ENCODE measurements around the gene PRG3.

The PRG3 gene

DNA sequence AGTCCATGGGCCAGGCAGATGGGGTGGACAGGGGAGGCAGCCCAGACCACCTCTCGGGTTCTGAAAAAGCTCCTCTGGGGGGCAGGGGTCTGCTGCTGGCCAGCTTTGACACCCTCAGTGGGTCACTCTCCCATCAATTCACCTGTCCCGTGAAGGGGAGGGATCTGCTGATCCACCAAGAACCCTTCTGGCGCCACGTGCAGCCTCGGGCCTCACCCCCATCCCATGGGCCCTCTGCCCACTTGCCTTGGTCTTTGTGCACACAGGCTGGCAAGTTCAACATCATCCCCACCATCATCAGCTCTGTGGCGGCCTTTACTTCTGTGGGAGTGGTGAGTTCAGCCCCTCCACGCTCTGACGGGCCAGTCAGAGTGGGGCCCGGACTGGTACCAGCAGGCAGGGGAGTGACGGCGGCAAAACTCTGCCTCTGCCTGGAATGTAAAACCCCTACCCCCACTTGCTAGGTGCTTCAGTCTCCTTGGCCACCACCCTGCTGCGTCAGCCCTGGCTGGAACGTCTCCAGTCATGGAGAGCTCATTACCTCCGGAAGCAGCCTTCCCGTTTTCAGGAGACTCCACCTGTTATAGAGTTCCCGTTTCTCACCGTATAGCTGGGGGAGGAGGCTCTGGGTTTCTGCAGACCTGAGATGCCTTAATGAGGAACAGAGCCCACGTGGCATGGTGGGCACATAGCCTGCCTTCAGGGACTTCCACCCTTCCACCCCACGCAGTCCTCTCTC lies 12.7 kb downstream of the PRG3 start:
- no peak overlapping the region for H3K4me2 ChIP-seq (ENCODE audit: low read length)
- no peaks in the 10 kb centered on the region for H3K27me3 ChIP-seq (ENCODE audit: low read depth, low read length)
- H3K79me2 ChIP-seq (ENCODE audit: low read length) = no peaks in the 10 kb centered on the region
- H3K27ac ChIP-seq (ENCODE audit: low read length) = no peak overlapping the region
- H3K4me3 ChIP-seq (ENCODE audit: low read length) = no peak overlapping the region
- TF ChIP-seq EZH2phosphoT487 (IDR thresholded peaks at IDR 0.05; ENCODE audit: low read depth) (no peak), CTCF (IDR thresholded peaks at IDR 0.05; ENCODE audit: low read depth, low read length) (no peak)
- H3K36me3 ChIP-seq (replicated peaks; ENCODE audit: low read depth, low read length) = no peaks in the 10 kb centered on the region
- no peak overlapping the region for H3K9ac ChIP-seq (ENCODE audit: low read length)
- peaks cover 38% of the 10 kb centered on the region for H3K4me1 ChIP-seq (ENCODE audit: low read length)
- H4K20me1 ChIP-seq (ENCODE audit: insufficient read depth, low read length) = no peaks in the 10 kb centered on the region
- no peak overlapping the region for H2AFZ ChIP-seq (ENCODE audit: low read depth, low read length)
- no peaks in the 10 kb centered on the region for H3K9me3 ChIP-seq (ENCODE audit: insufficient read depth, low read length)

GRCh38 chr11:57364851-57365660 lies 15.9 kb downstream of the PRG3 start:
- Histone ChIP-seq H3K9me3 (ENCODE audit: insufficient read depth, low read length) (no peaks in the 10 kb centered on the region), H3K4me2 (ENCODE audit: low read length) (no peak overlapping the region), H2AFZ (ENCODE audit: low read depth, low read length) (no peak overlapping the region), H4K20me1 (ENCODE audit: insufficient read depth, low read length) (no peaks in the 10 kb centered on the region), H3K4me1 (ENCODE audit: low read length) (peaks cover 14% of the 10 kb centered on the region), H3K9ac (ENCODE audit: low read length) (no peak overlapping the region), H3K36me3 (replicated peaks; ENCODE audit: low read depth, low read length) (no peaks in the 10 kb centered on the region), H3K79me2 (ENCODE audit: low read length) (no peaks in the 10 kb centered on the region), H3K4me3 (ENCODE audit: low read length) (no peak overlapping the region), H3K27ac (ENCODE audit: low read length) (no peak overlapping the region), H3K27me3 (ENCODE audit: low read depth, low read length) (no peaks in the 10 kb centered on the region)
- TF ChIP-seq EZH2phosphoT487 (IDR thresholded peaks at IDR 0.05; ENCODE audit: low read depth) = no peak
- no peak for TF ChIP-seq CTCF (IDR thresholded peaks at IDR 0.05; ENCODE audit: low read depth, low read length)

- Histone ChIP-seq H3K4me3 (ENCODE audit: low read length) (no peak overlapping the region), H3K79me2 (ENCODE audit: low read length) (no peaks in the 10 kb centered on the region), H4K20me1 (ENCODE audit: insufficient read depth, low read length) (no peaks in the 10 kb centered on the region), H3K27me3 (ENCODE audit: low read depth, low read length) (no peaks in the 10 kb centered on the region), H3K9me3 (ENCODE audit: insufficient read depth, low read length) (no peaks in the 10 kb centered on the region), H3K4me1 (ENCODE audit: low read length) (peaks cover 19% of the 10 kb centered on the region), H2AFZ (ENCODE audit: low read depth, low read length) (no peak overlapping the region), H3K27ac (ENCODE audit: low read length) (no peak overlapping the region), H3K36me3 (replicated peaks; ENCODE audit: low read depth, low read length) (no peaks in the 10 kb centered on the region), H3K9ac (ENCODE audit: low read length) (no peak overlapping the region), H3K4me2 (ENCODE audit: low read length) (no peak overlapping the region)
- TF ChIP-seq EZH2phosphoT487 (IDR thresholded peaks at IDR 0.05; ENCODE audit: low read depth) (no peak), CTCF (IDR thresholded peaks at IDR 0.05; ENCODE audit: low read depth, low read length) (no peak)
Measured at GRCh38 chr11:57363131-57364080, 17.5 kb downstream of the PRG3 start.
